Hepatocyte (in vitro differentiated cells): ENCODE measurements around the gene KIF26B.

ENCODE experiments used
- CTCF ChIP-seq: fragments of 200-600 bp; sonication (generic); IDR thresholded peaks from 2 replicates; pipeline ENCODE4 v1.5.1; 2016; ENCODE audit warnings: antibody characterized with exemption, mild to moderate bottlenecking; ENCODE audit not compliant: poor library complexity
- EZH2 ChIP-seq: fragments of 200-600 bp; sonication (generic); IDR thresholded peaks from 2 replicates; pipeline ENCODE4 v1.6.1; 2016; ENCODE audit warnings: antibody characterized with exemption, mild to moderate bottlenecking, borderline replicate concordance
- EZH2phosphoT487 ChIP-seq: fragments of 200-600 bp; sonication (generic); IDR thresholded peaks from one replicate; pipeline ENCODE4 v1.6.1; 2018; ENCODE audit warnings: antibody characterized with exemption, mild to moderate bottlenecking, low read depth, moderate library complexity; ENCODE audit not compliant: unreplicated experiment, severe bottlenecking

- no peak for TF ChIP-seq CTCF
- TF ChIP-seq EZH2phosphoT487, result no peak
- TF ChIP-seq EZH2, result no peak
These were observed 553.2 kb downstream of the KIF26B start for GRCh38 chr1:245707941-245708340.
